Heart right ventricle (tissue), 16 donors: ENCODE data around the gene FFAR2. TPM values are rescaled to one million over a fixed set of nuclear protein-coding genes. Genes with fewer than 3 reads are reported as not detected.

Experiments
- ATAC-seq, 8 donors: fragments of 200-7000 bp; cut with Tn5 transposase; one replicate each; pipeline ENCODE4 v1.9.1; 2020; ENCODE audit warnings: mild to moderate bottlenecking in 8 of 8, moderate library complexity in 8 of 8, moderate number of reproducible peaks in 1 of 8
- DNase-seq, 2 donors: peaks; one replicate each; pipeline ENCODE4 v3.0.0-alpha.2; 2020
- H3K27ac ChIP-seq, 10 donors: fragments of 200-600 bp; sonication (generic) in 2 of 10; one replicate each; pipeline versions ENCODE4 v1.5.0 to v1.8.0; 2020 to 2022; ENCODE audit warnings: mild to moderate bottlenecking in 3 of 10
- H3K27me3 ChIP-seq, 7 donors: fragments of 200-600 bp; one replicate each; pipeline ENCODE4 v1.8.0; 2021 to 2022; ENCODE audit warnings: mild to moderate bottlenecking in 2 of 7
- H3K36me3 ChIP-seq, 9 donors: fragments of 200-600 bp; sonication (generic) in 1 of 9; one replicate each; pipeline versions ENCODE4 v1.5.0 to v1.8.0; 2020 to 2022; ENCODE audit warnings: mild to moderate bottlenecking in 2 of 9
- H3K4me1 ChIP-seq, 9 donors: fragments of 200-600 bp; sonication (generic) in 1 of 9; one replicate each; pipeline versions ENCODE4 v1.5.0 to v1.8.0; 2020 to 2022; ENCODE audit warnings: mild to moderate bottlenecking in 4 of 9
- H3K4me3 ChIP-seq, 10 donors: fragments of 200-600 bp; sonication (generic) in 2 of 10; one replicate each; pipeline versions ENCODE4 v1.5.0 to v1.8.0; 2020 to 2022; ENCODE audit warnings: mild to moderate bottlenecking in 7 of 10, moderate library complexity in 2 of 10
- H3K9me3 ChIP-seq, 11 donors: fragments of 200-600 bp in 10 of 11; sonication (generic) in 2 of 11; one replicate each; pipeline versions ENCODE4 v1.5.0 to v1.8.0; 2013 to 2022; ENCODE audit warnings: mild to moderate bottlenecking in 2 of 11, control low read depth in 1 of 11, moderate library complexity in 1 of 11
- CTCF ChIP-seq, 9 donors: fragments of 200-600 bp; sonication (generic) in 2 of 9; IDR thresholded peaks; one replicate each; pipeline versions ENCODE4 v1.5.0 to v1.8.0; 2021 to 2022; ENCODE audit warnings: antibody characterized with exemption in 9 of 9, mild to moderate bottlenecking in 5 of 9, moderate library complexity in 1 of 9
- WGBS, 2 donors: extraction: QIAGEN DNeasy Blood & Tissue Kit; methylation state at CpG; one replicate each; pipeline ENCODE4 v1.1.7; 2013; ENCODE audit warnings: inconsistent platforms in 1 of 2; 5-methylcytosine and 5-hydroxymethylcytosine counted together
- intact Hi-C, 10 donors: fragments of 100-400 bp; cut with DNase I; formaldehyde crosslinking; loops; one replicate each; pipeline versions ENCODE4 v1.11.1 to v1.14.2; 2022
- polyA plus RNA-seq, 2 donors: library from polyadenylated mRNA; stranded (reverse); fragments of 200-250 nt; gene quantifications; one replicate each; pipeline ENCODE4 v1.2.3, GENCODE V29; 2013
- total RNA-seq, 10 donors: library from RNA; stranded (reverse); fragmentation: NEBNext Ultra II Directional in 3 of 10; extraction: Animal tissue kit (Norgen Biotek cat#: 25700) in 3 of 10; gene quantifications; one replicate each; pipeline versions ENCODE4 v1.2.1 to v1.2.4, GENCODE V29; 2021 to 2023
- donor health status: Arrhythmogenic right ventricular cardiomyopathy.
- donor health status: ischemic (EF 13 %, LVEDD 7.1; RV severe dilation, severe dysfunction).
- donor health status: healthy with polysubstance abuse.
- donor health status: DM: no; HTN: yes; CAD: no.
- donor health status: DM: no; HTN: no; CAD: no.
- donor health status: ischemic (EF 25% LVEDD 6.9; RV normal size, moderate dysfunction).
- donor health status: ischemic (EF 25% LVEDD 5.7; RV mildly dilated, moderate dysfunction).
- donor health status: healthy.
- donor health status: DM: yes; HTN: yes; CAD: no.
- donor health status: Ischemic cardiomyopathy.
- donor health status: ischemic (EF 35%, LVEDD 5.7; RV mildly dilated, moderate dysfunction).
- donor health status: nonischemic (EF 11% LVEDD 7.7; RV severe dilation, severe dysfunction).
- donor health status: DM: yes; HTN: yes; CAD: no.
- donor health status: PGD.
- donor health status: ischemic (EF 29% LVEDD 5.4; RV normal size, mild dysfunction).
- donor health status: nonischemic (EF 23%, LVEDD 6.1; RV moderate dilation, normal function).

FFAR2 gene
- total and polyA plus RNA-seq, 12 donors = 0.10 to 1.4 (median 0.47) TPM; not detected in 1

GRCh38 chr19:35407619-35408018 lies 40.4 kb upstream of the FFAR2 start:
- Histone ChIP-seq H3K27me3 (peaks cover 0 to 23% (median 0%) of the 10 kb centered on the region in 7 donors), H3K4me3 (no peak overlapping the region), H3K9me3 (no peaks in the 10 kb centered on the region), H3K4me1 (peaks cover 0 to 7% (median 0%) of the 10 kb centered on the region in 9 donors), H3K36me3 (no peaks in the 10 kb centered on the region), H3K27ac (no peak overlapping the region)
- no peak for TF ChIP-seq CTCF (IDR thresholded peaks at IDR 0.05)
- no peak for ATAC-seq
- 81 to 85% methylated on average over 6 of the region's 6 CpGs for WGBS, 2 donors
- intact Hi-C loops = loop anchor here in 1 of 10 donors (5.0 kb wide), 1 partner anchor 50 kb away; no protein-coding TSS in a partner anchor
- no peak for DNase-seq

GRCh38 chr19:35408284-35409171 lies 39.5 kb upstream of the FFAR2 start:
- TF ChIP-seq CTCF (IDR thresholded peaks at IDR 0.05) = no peak
- intact Hi-C loops = loop anchor here in 1 of 10 donors (5.0 kb wide), 1 partner anchor 49 kb away; no protein-coding TSS in a partner anchor
- WGBS, 2 donors = 92 to 94% methylated on average over 13 of the region's 13 CpGs
- H3K4me1 ChIP-seq = no peaks in the 10 kb centered on the region
- ATAC-seq = no peak
- no peak for DNase-seq
- H3K9me3 ChIP-seq = no peaks in the 10 kb centered on the region
- H3K36me3 ChIP-seq = no peaks in the 10 kb centered on the region
- peaks cover 0 to 29% (median 0%) of the 10 kb centered on the region in 7 donors for H3K27me3 ChIP-seq
- H3K4me3 ChIP-seq = no peak overlapping the region
- no peak overlapping the region for H3K27ac ChIP-seq

GRCh38 chr19:35409191-35409590 lies 38.9 kb upstream of the FFAR2 start:
- H3K9me3 ChIP-seq = no peaks in the 10 kb centered on the region
- no peak for DNase-seq
- no peaks in the 10 kb centered on the region for H3K4me1 ChIP-seq
- no peak for ATAC-seq
- H3K27me3 ChIP-seq = peaks cover 0 to 36% (median 0%) of the 10 kb centered on the region in 7 donors
- no peaks in the 10 kb centered on the region for H3K36me3 ChIP-seq
- intact Hi-C loops = loop anchor here in 1 of 10 donors (5.0 kb wide), 1 partner anchor 48 kb away; no protein-coding TSS in a partner anchor
- TF ChIP-seq CTCF (IDR thresholded peaks at IDR 0.05) = no peak
- 71 to 74% methylated on average over 5 of the region's 5 CpGs for whole genome bisulfite sequencing, 2 donors
- no peak overlapping the region for H3K4me3 ChIP-seq
- H3K27ac ChIP-seq = no peak overlapping the region

GRCh38 chr19:35410487-35410886 lies 37.6 kb upstream of the FFAR2 start:
- H3K36me3 ChIP-seq = no peaks in the 10 kb centered on the region
- intact Hi-C loops = no loop called here
- H3K4me1 ChIP-seq = no peaks in the 10 kb centered on the region
- DNase-seq (no peak), ATAC-seq (no peak)
- H3K9me3 ChIP-seq = no peaks in the 10 kb centered on the region
- no peak for TF ChIP-seq CTCF (IDR thresholded peaks at IDR 0.05)
- H3K27ac ChIP-seq = no peak overlapping the region
- H3K27me3 ChIP-seq = peaks cover 0 to 40% (median 0%) of the 10 kb centered on the region in 7 donors
- 86 to 87% methylated on average over 5 of the region's 5 CpGs for WGBS, 2 donors
- no peak overlapping the region for H3K4me3 ChIP-seq
